Activated CD8-positive, alpha-beta memory T cell treated with anti-CD3 and anti-CD28 coated beads for 4 hours (primary cell): ENCODE data around the gene MAP3K9.

Source experiments
- DNase-seq, 2 donors: peaks; one replicate each; pipeline ENCODE4 v3.0.0-alpha.2; 2020; ENCODE audit warnings: low read depth in 2 of 2

Gene MAP3K9

DNA sequence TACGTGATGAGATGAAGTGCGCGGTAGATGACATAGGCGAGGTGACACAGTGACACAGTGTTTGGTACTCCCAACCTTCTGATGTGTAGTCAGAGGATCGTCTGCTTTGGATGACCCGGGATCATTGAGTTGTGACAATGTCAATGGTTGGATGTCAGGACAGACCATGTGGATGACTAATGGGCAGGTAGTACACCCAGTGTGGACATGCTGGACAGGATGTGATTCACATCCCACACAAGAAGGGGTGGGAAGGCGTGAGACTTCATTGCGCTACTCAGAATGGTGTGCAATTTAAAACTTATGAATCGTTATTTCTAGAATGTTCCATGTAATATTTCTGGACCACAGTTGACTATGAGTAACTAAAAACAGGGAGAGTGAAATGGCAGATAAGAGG lies 23.8 kb downstream of the MAP3K9 start:
- no peak for DNase-seq

DNA sequence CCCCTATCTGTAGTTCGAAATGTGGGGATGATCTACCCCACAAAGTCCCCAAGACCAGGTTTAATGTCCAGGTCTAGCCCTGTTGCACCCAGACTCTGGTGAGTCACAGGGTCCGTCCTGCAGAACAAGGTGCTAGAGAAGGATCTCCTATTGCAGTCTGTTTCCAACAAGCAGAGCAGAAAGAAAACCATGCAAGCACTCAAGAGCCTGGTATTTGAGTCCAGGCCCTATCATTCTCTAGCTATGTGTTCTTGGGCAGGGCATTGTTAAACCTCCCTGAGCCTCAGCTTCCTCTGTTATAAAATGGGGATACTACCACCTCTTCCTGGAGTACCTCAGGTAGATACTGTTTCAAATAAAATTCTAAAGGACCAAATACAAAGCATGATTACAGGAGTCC lies 24.4 kb downstream of the MAP3K9 start:
- DNase-seq: no peak

DNA sequence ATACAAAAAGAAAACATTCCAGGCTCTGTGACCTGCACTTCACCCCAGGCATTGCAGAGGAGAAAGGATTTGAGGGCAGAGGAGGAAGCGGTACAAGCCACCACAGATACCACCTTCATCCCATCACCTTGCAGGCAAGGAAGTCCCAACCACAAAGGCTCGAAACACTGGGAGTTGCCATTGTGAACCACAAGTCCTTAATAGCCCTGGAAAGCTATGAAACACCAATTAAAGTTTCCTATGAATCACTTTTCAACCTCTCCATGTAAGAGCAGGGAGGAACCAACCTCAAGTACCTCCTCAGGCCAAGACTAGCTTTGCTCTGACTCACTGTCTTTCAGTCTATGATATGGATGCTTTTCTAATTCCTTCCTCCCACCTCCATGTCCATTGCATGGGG lies 27.0 kb downstream of the MAP3K9 start:
- DNase-seq: no peak

DNA sequence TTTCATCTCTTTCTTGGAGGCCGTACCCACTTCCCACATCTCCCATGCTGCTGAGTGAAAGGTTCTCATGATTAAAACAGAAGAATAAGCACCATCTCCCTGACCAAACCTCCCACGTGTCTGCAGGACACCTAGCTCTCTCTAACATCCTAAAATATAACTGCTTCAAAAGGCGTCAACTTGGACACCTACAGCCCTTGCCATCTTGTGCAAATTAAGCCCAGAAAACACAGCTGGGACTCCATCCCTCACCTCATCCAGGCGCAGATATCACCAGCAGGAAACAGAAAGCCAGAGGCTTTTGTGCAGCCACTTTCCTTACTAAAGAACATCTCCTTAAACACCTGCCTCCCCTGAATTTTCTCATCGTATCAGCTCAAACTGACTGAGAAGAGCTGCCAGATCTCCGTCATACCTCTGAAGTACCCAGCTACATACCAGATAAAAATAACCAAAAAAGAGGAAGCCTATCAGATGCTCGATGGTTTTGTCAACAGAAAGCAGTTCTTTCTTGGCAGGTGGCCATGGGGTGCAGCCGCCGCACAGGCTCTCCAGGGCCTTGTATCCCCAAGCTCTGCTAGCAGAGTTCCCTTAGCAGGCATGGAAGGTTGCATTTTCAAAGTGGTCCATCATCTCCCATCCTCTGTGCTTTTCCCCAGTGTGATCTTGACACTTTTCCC lies 28.8 kb downstream of the MAP3K9 start:
- DNase-seq: no peak

DNA sequence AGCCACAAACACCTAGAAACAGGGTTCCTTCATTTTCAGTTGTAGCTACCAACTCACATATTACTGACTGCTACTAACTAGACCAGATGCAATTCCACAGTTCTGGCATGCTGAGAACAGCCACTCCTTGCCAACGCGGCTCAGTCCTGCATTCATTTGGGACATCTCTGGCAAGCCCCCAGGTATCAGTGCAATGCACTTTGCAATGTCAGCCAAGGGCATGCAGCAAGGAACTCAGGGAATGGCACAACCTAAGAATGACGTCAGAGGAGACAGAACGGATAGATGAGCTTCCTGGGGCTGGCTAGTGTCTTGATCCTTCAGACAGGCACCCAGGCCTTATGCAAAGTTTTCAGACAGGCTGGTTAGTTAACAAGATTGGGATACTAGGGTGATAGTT lies 29.6 kb downstream of the MAP3K9 start:
- no peak for DNase-seq

DNA sequence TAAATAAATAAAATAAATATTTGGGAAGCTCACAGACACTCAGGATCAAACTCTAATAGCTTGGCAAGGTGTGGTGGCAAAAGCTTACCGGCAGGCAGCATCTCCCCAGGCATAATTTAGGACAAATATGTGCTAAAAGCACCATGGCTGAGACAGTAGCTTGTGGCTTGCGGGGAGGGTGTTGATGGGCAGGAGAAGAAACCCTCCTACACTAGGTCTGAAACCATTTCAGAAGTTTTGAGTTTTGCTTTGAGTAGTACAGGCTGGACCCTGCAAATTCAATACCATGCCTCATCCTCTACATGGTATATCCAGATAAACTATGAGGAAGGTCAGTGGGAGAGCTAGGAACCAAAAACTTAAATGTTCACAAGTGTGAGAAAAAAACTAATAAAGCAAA lies 33.1 kb downstream of the MAP3K9 start:
- DNase-seq: no peak

DNA sequence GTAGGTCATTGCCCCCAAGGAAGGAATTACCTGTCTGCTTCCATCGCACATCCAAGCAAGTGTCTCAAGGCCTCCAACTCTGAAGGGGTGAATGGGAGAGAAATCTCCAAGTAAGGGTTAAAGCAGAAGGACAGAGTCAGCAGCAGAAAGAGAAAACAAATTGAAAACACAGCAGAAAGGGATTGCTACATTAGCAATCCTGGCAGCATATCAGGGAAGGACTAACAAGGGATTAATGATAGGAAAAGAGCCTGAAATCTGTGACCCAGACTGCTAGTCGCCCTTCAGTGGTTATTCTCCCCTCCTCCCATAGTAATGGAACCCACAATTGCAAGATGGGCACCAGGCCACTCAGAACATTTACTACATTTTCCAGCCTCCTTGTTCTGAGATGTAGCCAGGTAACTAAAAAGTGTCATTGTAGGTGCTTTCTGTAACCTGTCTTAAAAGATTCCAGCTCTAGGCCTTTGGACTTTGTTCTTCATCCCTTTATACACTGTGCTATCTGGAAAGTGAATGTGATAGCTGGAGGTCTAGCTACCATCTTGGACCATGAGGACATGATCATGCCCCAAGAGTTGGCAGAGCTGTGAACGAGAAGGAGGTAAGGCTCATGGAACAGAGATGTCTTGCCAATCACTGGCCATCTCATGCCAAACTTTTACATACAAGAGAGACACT lies 36.0 kb downstream of the MAP3K9 start:
- DNase-seq: no peak

DNA sequence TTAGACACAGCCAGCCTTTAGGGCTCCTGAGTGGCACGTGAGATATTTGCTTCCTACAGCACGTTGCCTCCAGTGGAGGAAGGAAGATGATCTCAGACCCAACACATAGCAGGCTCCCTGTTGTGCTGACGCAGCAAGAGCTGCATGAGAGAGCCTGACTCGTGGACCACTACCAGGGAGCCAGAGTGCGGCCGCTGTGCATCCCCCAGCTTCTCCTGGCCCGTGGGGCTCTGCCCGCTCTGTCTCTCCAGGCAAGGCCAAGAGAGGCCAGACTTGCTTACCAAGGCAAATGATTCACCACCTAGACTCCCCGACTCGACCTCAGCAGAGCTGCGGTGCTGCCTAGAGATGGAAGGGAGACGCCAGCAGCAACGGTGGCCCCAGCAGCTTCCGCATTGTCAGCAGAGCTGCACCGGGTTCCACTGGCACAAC lies 37.5 kb downstream of the MAP3K9 start:
- DNase-seq: no peak

DNA sequence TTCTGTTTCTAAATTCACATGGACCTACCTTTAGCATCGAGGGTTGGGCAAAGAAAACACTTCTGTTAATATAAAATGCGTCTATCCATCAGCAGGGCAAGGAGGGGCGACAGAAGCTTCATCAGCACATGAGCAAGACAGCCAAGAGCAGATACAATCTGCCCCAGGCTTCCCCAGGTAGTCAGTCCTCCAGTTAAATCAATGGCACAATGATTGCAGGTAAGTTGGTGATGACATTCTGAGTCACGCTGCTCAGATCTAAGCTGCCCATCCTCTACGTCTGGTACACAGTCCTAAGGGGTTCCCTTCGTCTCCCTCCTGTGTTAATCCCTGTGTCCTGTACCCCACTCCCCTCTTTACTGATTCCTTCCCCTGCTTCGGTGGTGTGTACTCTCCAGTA lies 38.8 kb downstream of the MAP3K9 start:
- no peak for DNase-seq

DNA sequence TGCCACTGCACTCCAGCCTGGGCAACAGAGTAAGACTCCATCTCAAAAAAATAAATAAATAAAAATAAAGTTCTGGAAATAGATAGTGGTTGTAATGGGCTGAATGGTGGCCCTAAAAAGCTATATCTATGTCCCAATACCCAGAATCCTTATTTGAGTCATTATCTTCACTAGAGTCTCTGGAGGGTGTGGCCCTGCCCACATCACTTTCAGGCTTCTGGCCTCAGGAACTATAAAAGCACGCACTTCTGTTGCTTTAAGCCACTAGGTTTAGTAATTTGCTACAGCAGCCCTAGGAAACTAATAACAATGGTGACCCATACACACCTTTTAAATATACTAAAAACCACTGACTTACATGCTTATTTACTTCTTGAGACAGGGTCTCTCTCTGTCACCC lies 49.9 kb downstream of the MAP3K9 start:
- DNase-seq: no peak

DNA sequence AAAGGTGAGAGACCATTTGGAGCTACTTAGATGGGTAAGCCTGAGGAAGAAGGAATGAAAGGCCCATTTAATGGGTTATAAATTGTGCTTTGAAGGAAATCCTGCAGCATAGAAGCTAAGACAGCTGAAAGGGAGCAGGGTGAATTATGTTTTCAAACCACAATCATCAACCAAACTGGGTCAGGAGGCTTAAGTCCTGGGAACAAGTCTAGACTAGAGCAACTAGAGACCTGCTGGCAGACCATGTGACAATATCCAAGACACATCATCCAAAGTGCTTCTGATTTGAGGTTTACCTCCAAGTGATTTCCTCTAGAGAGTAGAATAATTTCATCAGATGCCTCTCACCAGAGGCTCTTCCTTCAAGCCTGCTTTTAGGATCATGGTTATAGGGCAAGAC lies 53.7 kb downstream of the MAP3K9 start:
- no peak for DNase-seq

DNA sequence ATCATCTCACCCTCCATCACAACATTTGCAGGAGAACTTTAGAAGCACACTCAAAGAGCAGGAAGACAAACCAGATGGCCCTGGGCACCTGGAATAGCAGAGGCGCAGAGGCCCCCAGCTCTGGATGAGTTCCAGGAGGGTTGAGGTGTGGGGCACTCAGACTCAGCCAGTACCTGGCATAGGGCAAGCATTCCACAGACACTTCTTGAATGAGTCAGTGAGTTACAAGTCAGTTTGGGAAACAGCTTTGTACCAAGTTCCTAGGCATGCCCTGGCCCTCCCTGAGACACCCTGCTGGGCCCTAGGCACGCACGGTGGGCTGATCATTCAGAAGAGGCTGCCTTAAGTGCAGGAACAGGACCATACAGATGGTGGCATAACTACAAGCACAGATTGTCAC lies 54.3 kb downstream of the MAP3K9 start:
- no peak for DNase-seq

DNA sequence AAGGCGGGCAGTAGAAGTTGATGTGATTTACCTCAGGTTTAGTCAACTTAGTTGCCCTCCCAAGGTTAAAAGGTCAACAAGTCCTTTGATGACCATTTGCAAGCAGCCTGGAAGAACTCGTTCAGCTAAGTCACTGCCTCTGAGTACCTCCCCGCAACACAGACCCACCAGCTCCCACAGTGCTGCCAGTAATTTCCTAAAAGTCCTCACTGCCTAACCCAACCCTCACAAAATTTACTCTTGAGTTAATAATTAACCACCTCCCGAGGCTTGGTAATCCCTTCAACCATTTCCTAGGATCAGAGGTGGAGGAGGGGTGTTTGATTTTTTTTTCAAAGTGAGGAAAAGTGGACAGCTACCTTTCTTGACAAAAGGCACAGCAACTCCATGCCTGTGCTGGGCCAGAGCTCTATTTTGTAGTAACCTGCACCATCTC lies 55.8 kb downstream of the MAP3K9 start:
- DNase-seq: no peak

DNA sequence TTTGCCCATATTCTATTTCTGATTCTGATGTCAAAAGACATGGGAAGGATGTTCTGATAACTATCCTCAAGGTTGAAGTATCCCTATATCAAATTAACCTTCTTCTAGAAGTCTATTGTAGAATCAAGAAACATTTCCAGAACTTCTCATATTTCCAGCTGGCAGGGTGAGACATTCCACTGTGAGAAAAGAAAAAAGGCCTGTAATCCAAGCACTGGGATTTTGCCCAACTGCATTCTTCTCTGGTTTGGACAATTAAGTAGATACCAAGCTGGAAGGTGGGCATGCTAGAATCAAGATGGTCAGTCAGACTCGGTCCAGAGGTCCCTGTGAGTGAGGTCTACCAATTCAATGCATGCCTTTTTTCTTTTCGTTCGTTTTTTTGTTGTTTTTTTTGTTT lies 60.9 kb downstream of the MAP3K9 start:
- no peak for DNase-seq

DNA sequence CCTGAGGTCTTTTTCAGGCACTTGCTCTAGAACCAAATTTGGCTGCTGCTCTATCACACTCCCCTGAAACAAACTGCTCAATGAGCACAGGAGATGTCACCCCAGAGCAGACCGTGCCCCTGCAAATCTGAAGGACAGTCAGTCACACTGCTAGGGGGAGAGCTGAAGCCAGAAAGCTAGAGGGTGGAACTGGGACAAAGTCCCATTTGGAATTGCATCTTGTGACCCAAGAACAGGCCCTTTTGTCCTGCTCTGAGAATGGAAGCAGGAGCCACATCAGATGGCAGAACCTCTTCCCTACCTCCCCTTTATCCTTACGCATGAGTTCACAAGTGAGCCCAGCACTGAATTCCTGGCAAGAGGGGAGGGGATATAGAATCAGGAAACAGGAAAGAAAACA lies 64.7 kb downstream of the MAP3K9 start:
- no peak for DNase-seq

DNA sequence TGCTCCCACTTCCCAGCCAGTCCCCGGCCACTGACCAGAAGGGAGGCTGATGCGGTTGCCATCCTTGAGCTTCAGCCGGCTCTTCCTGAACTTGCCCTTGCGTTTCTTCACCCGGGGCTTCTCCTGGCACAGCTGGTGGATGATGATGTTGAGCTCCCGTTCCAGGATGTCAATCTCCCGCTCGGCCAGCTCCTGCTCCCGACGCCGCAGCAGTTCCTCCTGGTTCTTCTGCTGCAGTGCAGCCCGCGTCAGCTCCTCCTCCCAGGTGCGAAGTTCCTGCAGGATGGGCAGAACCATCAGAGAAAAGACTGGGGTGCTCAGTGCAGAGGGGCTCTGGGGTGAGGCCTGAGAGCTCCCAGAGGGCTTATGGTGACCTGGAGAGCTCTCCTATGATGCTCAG lies 67.0 kb downstream of the MAP3K9 start:
- DNase-seq: no peak

DNA sequence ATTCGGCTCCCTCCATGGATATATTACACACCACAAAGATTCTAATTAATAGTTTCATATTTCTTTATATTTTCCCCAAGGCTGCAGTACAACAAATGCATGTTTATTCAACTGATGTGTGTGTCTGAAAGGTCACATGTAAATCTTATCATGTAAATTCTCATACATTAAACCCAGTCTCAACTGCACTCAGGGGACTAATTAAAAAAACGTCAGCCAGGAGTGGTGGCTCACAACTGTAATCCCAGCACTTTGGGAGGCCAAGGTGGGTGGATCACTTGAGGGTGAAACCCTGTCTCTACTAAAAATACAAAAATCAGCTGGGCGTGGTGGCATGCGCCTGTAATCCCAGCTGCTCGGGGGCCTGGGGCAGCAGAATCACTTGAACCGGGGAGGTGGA lies 67.8 kb downstream of the MAP3K9 start:
- DNase-seq: no peak

DNA sequence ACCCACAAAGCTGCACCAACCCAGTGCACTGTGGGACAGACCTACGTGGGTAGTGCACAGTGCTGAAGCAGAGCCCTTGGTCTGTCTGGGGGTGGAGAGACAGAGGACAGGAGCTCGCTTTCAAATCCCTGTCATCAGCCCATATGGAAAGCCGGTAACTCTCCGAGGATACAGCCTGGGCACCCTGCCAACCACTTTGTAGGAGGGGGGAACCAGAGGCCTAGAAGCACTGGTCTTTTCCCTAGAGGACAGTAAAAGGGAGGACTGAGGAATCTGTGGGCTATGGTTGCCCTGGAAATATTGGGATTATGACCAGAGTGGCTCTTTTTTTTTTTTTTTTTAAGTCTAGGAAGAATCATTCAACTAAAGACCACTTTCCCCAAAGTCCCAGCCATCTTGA lies 74.3 kb downstream of the MAP3K9 start:
- no peak for DNase-seq

DNA sequence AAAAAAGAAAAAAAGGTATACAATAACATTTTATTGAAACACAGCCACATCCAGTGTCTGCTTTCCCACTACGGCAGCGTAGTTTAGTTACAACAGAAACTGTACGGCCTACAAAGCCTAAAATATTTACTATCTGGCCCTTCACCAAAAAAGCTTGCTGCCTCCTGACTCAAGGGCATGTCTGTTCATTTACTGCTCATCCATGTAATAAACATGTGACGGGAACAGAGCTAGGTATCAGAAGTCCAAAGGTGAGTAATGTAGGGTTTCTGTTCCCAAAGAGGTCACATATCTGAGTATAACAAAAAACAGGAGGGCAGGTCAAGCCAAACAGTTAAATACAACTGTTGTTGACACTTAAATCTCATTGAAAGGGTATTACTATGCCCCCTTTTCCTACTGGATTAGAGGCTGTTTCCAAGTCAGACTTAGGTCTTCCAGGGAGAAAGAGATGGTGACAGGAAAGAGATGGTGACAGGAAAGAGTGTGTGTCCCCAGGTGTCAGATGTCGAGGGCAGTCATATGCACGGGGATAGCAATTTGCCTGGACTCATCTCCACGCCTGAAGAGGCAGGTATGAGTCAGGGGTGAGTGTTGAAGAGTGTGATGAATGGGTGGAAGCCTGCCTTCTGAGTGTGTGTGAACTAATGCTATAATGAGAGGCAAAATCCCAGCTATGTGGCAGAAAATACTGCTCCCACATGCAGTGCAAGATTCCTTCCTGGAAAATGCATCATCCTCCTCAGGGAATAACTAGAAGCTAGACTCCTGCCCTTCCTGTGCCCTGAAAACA lies 77.7 kb downstream of the MAP3K9 start:
- no peak for DNase-seq

DNA sequence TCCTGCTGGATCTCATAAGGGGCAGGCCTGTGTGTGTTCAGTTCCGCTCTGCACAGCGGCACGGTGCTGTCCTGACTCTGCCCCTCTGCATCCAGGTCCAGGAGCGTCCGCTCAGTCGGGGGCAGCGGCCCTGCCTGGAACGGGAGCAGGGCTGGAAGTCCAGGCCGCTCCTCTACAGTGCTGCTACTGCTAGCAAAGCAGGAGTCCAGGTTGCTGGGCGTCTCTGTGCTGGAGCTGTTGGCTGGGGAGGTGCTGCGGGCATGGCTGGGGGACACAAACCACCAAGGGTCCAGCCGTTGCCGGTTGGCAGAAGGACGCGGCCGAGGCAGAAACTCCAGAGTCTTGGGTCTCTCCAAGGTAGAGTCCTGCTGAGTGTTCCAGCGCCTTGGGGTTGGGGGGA lies 78.9 kb downstream of the MAP3K9 start:
- DNase-seq: no peak

DNA sequence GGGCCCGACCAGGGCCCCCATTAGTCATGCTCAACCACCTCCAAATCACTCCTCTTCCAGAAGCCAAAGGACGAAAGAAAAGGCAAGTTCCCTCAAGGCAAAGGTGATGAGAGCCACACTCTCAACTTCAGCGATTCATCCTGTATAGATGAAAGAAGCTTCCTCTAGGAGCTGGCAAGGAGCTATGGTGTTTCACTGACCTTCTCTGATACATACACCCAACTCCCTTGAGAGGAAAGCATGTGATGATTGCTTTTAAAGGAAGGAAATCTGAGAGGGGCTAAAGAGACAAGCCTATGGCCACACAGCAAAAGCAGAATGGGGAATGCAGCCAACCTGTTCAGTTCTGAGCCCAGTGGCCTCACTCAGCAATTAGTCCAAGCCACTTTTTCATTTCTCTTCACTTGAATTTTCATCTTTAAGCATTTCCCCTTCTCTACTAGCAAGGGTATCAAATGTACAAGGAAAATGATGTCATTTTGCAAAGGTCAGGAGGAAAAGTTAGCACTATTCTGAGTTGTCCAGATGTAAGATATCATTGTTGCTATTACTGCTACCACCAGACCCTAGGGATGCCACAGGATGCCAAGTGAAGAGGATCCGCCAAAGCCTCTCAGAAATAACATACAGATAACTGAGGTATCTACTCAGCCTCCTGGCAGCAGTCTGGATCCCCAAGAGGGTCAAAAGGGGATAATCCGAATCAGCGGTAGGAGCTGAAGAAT lies 82.5 kb downstream of the MAP3K9 start:
- DNase-seq: no peak

DNA sequence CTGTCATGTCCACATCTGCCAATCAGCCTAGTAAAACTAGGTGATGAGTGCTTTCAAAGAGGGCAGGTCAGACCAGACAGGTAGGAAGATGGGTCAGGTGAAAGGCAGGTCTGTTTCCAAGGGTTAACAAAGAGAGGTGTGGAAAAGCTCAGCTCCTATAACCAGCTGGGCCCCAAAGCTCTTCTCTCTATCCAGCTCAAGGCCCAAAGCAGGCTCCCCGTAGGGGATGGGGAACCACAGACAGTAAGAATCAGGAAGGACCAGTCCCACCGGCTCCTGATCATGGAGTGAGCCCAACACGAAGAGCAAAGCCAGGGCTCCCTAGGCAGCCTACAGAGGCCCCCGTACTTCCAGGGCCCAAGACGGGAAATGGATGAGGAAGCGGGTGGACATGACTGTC lies 84.4 kb downstream of the MAP3K9 start:
- no peak for DNase-seq
